LNCAP (cell line): ENCODE data around the gene WNT3A.

Experiments
- CTCF ChIP-seq: fragments of 450-650 bp; IDR thresholded peaks from 2 replicates; pipeline ENCODE4 v1.5.1; 2017; ENCODE audit warnings: mild to moderate bottlenecking

The WNT3A gene

GRCh38 chr1:228006786-228007048, at the start of gene WNT3A:
Gene WNT3A (plus strand): TSS chr1:228006998. CDS start chr1:228007129, 131 bp downstream.
- TF ChIP-seq CTCF = no peak

GRCh38 chr1:227958617-227959324, 48.0 kb upstream of the WNT3A start:
- TF ChIP-seq CTCF = no peak

GRCh38 chr1:227959325-227959860, 47.4 kb upstream of the WNT3A start:
- TF ChIP-seq CTCF = no peak

GRCh38 chr1:227961651-227962466, 44.9 kb upstream of the WNT3A start:
- no peak for TF ChIP-seq CTCF

- no peak for TF ChIP-seq CTCF
Measured at GRCh38 chr1:227987181-227987580, 19.6 kb upstream of the WNT3A start.

GRCh38 chr1:227994632-227995300, 12.0 kb upstream of the WNT3A start:
- TF ChIP-seq CTCF = no peak

GRCh38 chr1:227996187-227996950, 10.4 kb upstream of the WNT3A start:
- no peak for TF ChIP-seq CTCF
